OCI-LY7 (cell line): ENCODE measurements around the gene ZNF182.

ENCODE experiments used
- CTCF ChIP-seq: fragments of 200-600 bp; sonication (generic); conservative IDR thresholded peaks from 2 replicates; pipeline ENCODE4 v1.5.1; 2014; ENCODE audit warnings: mild to moderate bottlenecking, antibody characterized with exemption, low read length, moderate library complexity, mixed read lengths
- EZH2phosphoT487 ChIP-seq: fragments of 200-600 bp; sonication (generic); IDR thresholded peaks from 2 replicates; pipeline ENCODE4 v1.6.1; 2018; ENCODE audit warnings: low read depth, borderline replicate concordance, mild to moderate bottlenecking, mixed run types, antibody characterized with exemption, low read length, moderate library complexity, mixed read lengths

GRCh38 chrX:48025561-48025960 is 21.8 kb upstream of the ZNF182 start:
- TF ChIP-seq CTCF, result peak; percentile 78
- TF ChIP-seq EZH2phosphoT487, result no peak
